GM12874 (cell line): ENCODE measurements around the gene CALML4.

Experiments used
- CTCF ChIP-seq: IDR thresholded peaks from 2 replicates; pipeline ENCODE4 v1.5.1; 2011; ENCODE audit warnings: low read depth, mild to moderate bottlenecking, control low read depth, low read length, moderate library complexity; ENCODE audit not compliant: insufficient read depth

Gene CALML4

GRCh38 chr15:68210821-68211655 lies 5.9 kb upstream of the CALML4 start:
- peak; percentile 90 for TF ChIP-seq CTCF

GRCh38 chr15:68210409-68210756 lies 5.3 kb upstream of the CALML4 start:
- TF ChIP-seq CTCF = no peak

- TF ChIP-seq CTCF = no peak
These were observed 4.7 kb upstream of the CALML4 start for GRCh38 chr15:68209735-68210408.

GRCh38 chr15:68209272-68209671 lies 4.1 kb upstream of the CALML4 start:
- TF ChIP-seq CTCF = no peak

GRCh38 chr15:68208636-68209240 lies 3.6 kb upstream of the CALML4 start:
- TF ChIP-seq CTCF = no peak

- TF ChIP-seq CTCF = no peak
These were observed 3.0 kb upstream of the CALML4 start for GRCh38 chr15:68208136-68208535.

- TF ChIP-seq CTCF = no peak
These were observed 2.2 kb upstream of the CALML4 start for GRCh38 chr15:68207176-68207935.
